HEK293T (cell line): ENCODE measurements around the gene SLC22A2.

ENCODE experiments used
- CTCF ChIA-PET: fragments of 350-600 bp; formaldehyde crosslinking; extraction: SDS; loops from one replicate; lab custom pipeline; 2021; ENCODE audit warnings: antibody characterized with exemption, inconsistent platforms; lab: Yijun Ruan, JAX
- POLR2A ChIA-PET: fragments of 350-600 bp; formaldehyde crosslinking; extraction: SDS; loops from one replicate; lab custom pipeline; 2020; ENCODE audit warnings: antibody characterized with exemption, inconsistent platforms; lab: Yijun Ruan, JAX
- DNase-seq: peaks from one replicate; pipeline ENCODE4 v3.0.0; 2012; ENCODE audit warnings: mixed read lengths; ENCODE audit errors: extremely low spot score
- ARNT ChIP-seq: fragments of 450-650 bp; IDR thresholded peaks from 2 replicates; pipeline ENCODE4 v1.6.1; 2017; ENCODE audit warnings: mild to moderate bottlenecking
- BHLHE40 ChIP-seq: fragments of 450-650 bp; IDR thresholded peaks from 2 replicates; pipeline ENCODE4 v1.6.1; 2016; ENCODE audit warnings: mild to moderate bottlenecking, moderate library complexity, borderline replicate concordance
- CTBP1 ChIP-seq: fragments of 450-650 bp; IDR thresholded peaks from 2 replicates; pipeline ENCODE4 v1.6.1; 2016; ENCODE audit warnings: borderline replicate concordance
- ELF4 ChIP-seq: fragments of 450-650 bp; IDR thresholded peaks from 2 replicates; pipeline ENCODE4 v1.6.1; 2017; ENCODE audit warnings: antibody characterized with exemption
- FOXA1 ChIP-seq: fragments of 450-650 bp; IDR thresholded peaks from 2 replicates; pipeline ENCODE4 v1.6.1; 2016; ENCODE audit warnings: mild to moderate bottlenecking
- FOXK2 ChIP-seq: fragments of 450-650 bp; IDR thresholded peaks from 2 replicates; pipeline ENCODE4 v1.6.1; 2016; ENCODE audit warnings: mild to moderate bottlenecking
- FOXM1 ChIP-seq: fragments of 450-650 bp; IDR thresholded peaks from 2 replicates; pipeline ENCODE4 v1.6.1; 2017; ENCODE audit warnings: mild to moderate bottlenecking, borderline replicate concordance
- HDGF ChIP-seq: fragments of 450-650 bp; IDR thresholded peaks from 2 replicates; pipeline ENCODE4 v1.6.1; 2017; ENCODE audit warnings: antibody characterized with exemption, borderline replicate concordance
- L3MBTL2 ChIP-seq: fragments of 450-650 bp; conservative IDR thresholded peaks from 2 replicates; pipeline ENCODE4 v1.6.1; 2016; ENCODE audit warnings: mild to moderate bottlenecking
- LEF1 ChIP-seq: fragments of 450-650 bp; IDR thresholded peaks from 2 replicates; pipeline ENCODE4 v1.6.1; 2017; ENCODE audit warnings: mild to moderate bottlenecking, borderline replicate concordance
- NFRKB ChIP-seq: fragments of 450-650 bp; IDR thresholded peaks from 2 replicates; pipeline ENCODE4 v1.6.1; 2016; ENCODE audit warnings: mild to moderate bottlenecking, moderate library complexity
- SP1 ChIP-seq: fragments of 450-650 bp; IDR thresholded peaks from 2 replicates; pipeline ENCODE4 v1.6.1; 2017
- SUZ12 ChIP-seq: fragments of 450-650 bp; IDR thresholded peaks from 2 replicates; pipeline ENCODE4 v1.6.1; 2016; ENCODE audit warnings: mild to moderate bottlenecking
- TARDBP ChIP-seq: fragments of 450-650 bp; IDR thresholded peaks from 2 replicates; pipeline ENCODE4 v1.6.1; 2016
- ZNF384 ChIP-seq: fragments of 450-650 bp; IDR thresholded peaks from 2 replicates; pipeline ENCODE4 v1.6.1; 2016
- TF ChIP-seq, protein P1 (sequence below): fragments of 450-650 bp; IDR thresholded peaks from 2 replicates; pipeline ENCODE4 v1.6.1; 2016

The SLC22A2 gene

DNA sequence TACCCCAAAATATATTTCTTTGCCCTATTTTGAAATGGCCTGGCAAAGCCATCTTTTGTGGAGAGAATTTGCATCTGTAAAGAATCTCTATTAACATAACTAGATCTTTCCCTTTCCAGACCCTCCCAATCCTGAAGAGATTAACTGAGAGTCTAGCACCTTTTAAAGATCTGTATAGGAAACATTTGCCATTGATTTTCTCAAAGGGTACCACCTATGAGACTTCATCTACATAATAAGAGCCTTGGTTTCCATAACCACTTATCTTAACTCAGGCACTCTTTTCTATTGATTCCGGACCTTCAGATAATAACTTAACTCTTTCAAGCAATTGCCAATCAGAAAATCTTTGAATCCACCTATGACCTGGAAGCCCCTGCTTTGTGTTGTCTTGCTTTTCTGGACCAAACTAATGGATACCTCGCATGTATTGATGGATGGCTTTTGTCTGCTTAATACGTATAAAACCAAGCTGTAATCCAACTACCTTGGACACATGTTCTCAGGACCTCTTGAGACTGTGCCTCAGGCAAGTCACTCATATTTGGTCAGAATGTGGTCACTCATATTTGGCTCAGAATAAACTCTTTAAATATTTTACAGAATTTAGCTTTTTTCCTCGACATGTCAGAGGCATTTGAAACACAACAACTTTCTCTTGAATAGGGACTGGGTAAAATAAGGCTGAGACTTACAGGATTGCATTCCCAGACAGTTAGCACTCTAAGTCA, 31.4 kb downstream of the SLC22A2 start:
- no peak for DNase-seq
- ChIA-PET POLR2A (no interaction called here), CTCF (no interaction called here)
- TF ChIP-seq NFRKB (no peak), CTBP1 (no peak), FOXM1 (no peak), HDGF (no peak), SP1 (no peak), FOXK2 (no peak), TARDBP (no peak)
- TF ChIP-seq, protein P1, sequence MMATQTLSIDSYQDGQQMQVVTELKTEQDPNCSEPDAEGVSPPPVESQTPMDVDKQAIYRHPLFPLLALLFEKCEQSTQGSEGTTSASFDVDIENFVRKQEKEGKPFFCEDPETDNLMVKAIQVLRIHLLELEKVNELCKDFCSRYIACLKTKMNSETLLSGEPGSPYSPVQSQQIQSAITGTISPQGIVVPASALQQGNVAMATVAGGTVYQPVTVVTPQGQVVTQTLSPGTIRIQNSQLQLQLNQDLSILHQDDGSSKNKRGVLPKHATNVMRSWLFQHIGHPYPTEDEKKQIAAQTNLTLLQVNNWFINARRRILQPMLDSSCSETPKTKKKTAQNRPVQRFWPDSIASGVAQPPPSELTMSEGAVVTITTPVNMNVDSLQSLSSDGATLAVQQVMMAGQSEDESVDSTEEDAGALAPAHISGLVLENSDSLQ = no peak

DNA sequence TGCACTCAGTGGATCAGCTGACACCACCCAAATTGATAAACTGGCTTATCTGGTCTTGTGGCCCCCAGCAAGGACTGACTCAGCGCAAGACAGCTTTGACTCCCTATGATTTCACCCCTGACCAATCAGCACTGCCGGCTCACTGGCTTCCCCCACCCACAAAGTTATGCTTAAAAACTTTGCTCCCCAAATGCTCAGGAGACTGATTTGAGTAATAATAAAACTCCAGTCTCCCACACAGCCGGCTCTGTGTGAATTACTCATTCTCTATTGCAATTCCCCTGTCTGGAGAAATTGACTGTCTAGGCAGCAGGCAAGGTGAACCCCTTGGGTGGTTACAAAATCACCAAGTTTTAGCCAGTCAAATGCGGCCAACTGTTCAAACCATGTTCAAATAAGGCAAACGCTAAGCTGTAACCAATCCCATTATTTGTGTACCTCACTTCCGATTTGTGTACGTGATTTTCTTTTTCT, 32.5 kb downstream of the SLC22A2 start:
- no peak for DNase-seq
- ChIA-PET CTCF (no interaction called here), POLR2A (no interaction called here)
- TF ChIP-seq FOXK2 = no peak
- TF ChIP-seq HDGF = no peak
- TF ChIP-seq NFRKB = no peak
- TF ChIP-seq LEF1 = no peak
- no peak for TF ChIP-seq BHLHE40
- TF ChIP-seq TARDBP = no peak
- no peak for TF ChIP-seq SP1
- no peak for TF ChIP-seq ELF4
- TF ChIP-seq ARNT = no peak
- TF ChIP-seq SUZ12 = no peak
- no peak for TF ChIP-seq FOXA1
- TF ChIP-seq FOXM1 = no peak

DNA sequence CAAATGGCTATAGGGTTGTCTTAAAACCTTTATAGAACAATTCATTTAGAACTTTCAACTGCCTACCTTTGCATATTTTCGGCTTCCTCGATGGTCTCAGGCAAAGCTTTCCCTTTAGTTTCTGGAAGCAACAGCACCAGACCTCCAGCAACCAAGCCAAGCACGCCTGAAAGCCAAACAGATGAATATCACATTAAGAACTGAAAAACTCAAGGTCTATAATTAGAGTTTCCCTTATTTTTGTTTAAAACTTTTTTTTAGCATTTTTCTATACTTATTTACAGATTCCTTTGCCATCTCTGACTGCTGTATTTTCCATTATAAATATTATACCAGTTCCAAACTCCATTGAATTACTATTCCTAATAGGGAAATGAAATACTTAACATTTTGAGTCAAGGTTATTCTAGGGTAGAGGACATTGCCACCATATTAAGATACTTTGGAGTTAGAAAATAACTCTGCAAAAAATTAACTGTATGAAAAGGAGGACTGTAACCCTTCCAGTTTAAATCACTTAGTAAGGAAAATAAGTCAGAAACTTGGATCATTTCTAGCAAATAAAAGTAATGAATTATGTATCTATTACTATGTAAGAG, 33.9 kb downstream of the SLC22A2 start:
- POLR2A ChIA-PET = no interaction called here
- DNase-seq = no peak
- CTCF ChIA-PET = no interaction called here

DNA sequence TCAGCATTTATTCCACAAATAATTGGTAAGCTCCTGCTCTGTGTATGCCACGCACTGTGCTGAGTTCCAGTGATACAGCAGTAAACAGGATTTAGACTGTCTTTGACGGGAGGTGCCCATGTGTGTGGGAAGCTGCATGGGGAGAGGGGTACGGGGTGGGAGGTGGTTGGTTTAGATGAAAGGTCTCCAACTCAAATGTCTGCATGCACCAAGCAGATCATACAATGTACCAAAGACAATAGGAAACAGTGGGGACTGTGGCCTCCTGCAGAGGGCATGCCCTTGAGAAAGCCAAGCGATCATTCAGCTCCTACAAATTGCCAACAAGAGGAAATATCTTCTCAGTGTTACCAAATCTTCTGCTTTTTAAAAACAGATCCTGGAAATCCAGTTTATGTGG, 36.1 kb downstream of the SLC22A2 start:
- CTCF ChIA-PET = no interaction called here
- no peak for DNase-seq
- POLR2A ChIA-PET = no interaction called here
- no peak for TF ChIP-seq SUZ12
- no peak for TF ChIP-seq L3MBTL2
- no peak for TF ChIP-seq FOXA1
- no peak for TF ChIP-seq TARDBP
- TF ChIP-seq ELF4 = no peak
- TF ChIP-seq ZNF384 = no peak
- no peak for TF ChIP-seq SP1
- TF ChIP-seq HDGF = no peak
- no peak for TF ChIP-seq ARNT
- TF ChIP-seq BHLHE40 = no peak
- no peak for TF ChIP-seq CTBP1
- TF ChIP-seq, protein P1 = no peak
- TF ChIP-seq FOXK2 = no peak
- TF ChIP-seq NFRKB = no peak
- no peak for TF ChIP-seq FOXM1

More for the DNA sequence above, 33.9 kb downstream of the SLC22A2 start:
- no peak for TF ChIP-seq ELF4
- no peak for TF ChIP-seq BHLHE40
- TF ChIP-seq SP1 = no peak
- TF ChIP-seq LEF1 = no peak
- TF ChIP-seq, protein P1 = no peak
- TF ChIP-seq L3MBTL2 = no peak
- no peak for TF ChIP-seq CTBP1
- TF ChIP-seq NFRKB = no peak
- no peak for TF ChIP-seq HDGF
- no peak for TF ChIP-seq ZNF384
- TF ChIP-seq FOXA1 = no peak
- no peak for TF ChIP-seq ARNT
- TF ChIP-seq SUZ12 = no peak
- TF ChIP-seq TARDBP = no peak
- no peak for TF ChIP-seq FOXM1
- no peak for TF ChIP-seq FOXK2

DNA sequence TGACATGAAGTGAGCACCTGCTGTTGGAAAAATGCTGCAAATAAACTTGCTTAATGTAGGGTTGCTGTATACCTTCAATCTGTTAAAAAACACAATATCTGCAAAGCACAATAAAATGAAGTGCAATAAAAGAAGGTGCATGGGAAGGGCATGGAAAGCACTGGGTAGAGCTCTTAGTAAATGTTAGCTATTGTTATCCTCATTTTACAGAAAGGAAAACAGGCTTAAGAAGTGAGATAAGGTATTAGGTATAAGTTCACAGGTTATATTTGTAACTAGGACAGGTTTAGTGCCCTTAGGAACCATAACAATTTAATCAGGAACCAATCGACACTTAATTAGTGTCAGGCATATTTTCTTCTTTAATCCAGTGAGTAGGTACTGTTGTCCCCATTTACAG, 36.7 kb downstream of the SLC22A2 start:
- ChIA-PET POLR2A (no interaction called here), CTCF (no interaction called here)
- DNase-seq = no peak
- TF ChIP-seq ZNF384 (no peak), TARDBP (no peak), SUZ12 (no peak), ELF4 (no peak), L3MBTL2 (no peak)

DNA sequence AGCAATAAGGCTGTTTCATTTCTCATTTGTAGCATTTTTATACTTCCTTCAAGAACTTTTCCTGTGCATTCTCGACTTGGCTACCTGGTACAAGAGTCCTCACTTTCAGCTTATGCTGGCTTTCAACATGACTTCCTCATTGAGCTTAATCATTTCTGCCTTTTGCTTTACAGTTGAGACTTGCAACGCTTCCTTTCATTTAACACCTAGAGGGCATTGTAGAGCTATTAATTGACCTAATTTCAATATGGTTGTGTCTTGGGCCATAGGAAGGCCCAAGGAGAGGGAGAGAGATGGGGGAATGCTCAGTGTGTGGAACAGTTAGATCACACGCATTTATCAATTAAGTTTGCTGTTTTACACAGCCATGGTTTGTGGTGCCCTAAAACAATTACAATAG, 37.2 kb downstream of the SLC22A2 start:
- TF ChIP-seq LEF1 (no peak), FOXK2 (no peak), SP1 (no peak), ZNF384 (no peak), CTBP1 (no peak), HDGF (no peak), FOXM1 (no peak), NFRKB (no peak), L3MBTL2 (no peak), FOXA1 (no peak), ELF4 (no peak), TARDBP (no peak), ARNT (no peak), BHLHE40 (no peak)
- TF ChIP-seq, protein P1 = no peak
- ChIA-PET POLR2A (no interaction called here), CTCF (no interaction called here)
- DNase-seq = no peak
